ENCODE results near the gene HLA-DQA2. TPM values are rescaled to one million over a fixed set of nuclear protein-coding genes. Genes with fewer than 3 reads are reported as not detected.

Gene HLA-DQA2
- total RNA-seq, 1 donor from 2014 or later = not detected

GRCh38 chr6:32718879-32719278 is 22.3 kb upstream of the HLA-DQA2 start:
- no peaks in the 10 kb centered on the region for H3K9me3 ChIP-seq (ENCODE audit: insufficient read depth, low read depth, low read length)
- H3K79me2 ChIP-seq (ENCODE audit: insufficient read depth, low read length) = no peaks in the 10 kb centered on the region
- H4K20me1 ChIP-seq (ENCODE audit: insufficient read depth, low read length) = no peaks in the 10 kb centered on the region
- Mint-ChIP-seq H3K27me3 (ENCODE audit: low read depth, unreplicated experiment) (peaks cover 7% of the 10 kb centered on the region), H3K4me3 (ENCODE audit: unreplicated experiment) (no peak overlapping the region), H3K9me3 (ENCODE audit: unreplicated experiment) (no peaks in the 10 kb centered on the region), H3K36me3 (ENCODE audit: low read depth, unreplicated experiment) (no peaks in the 10 kb centered on the region), H3K4me1 (ENCODE audit: low read depth, unreplicated experiment) (no peaks in the 10 kb centered on the region), H3K27ac (ENCODE audit: unreplicated experiment) (no peak overlapping the region)
- no peak for TF ChIP-seq EZH2 (IDR thresholded peaks at IDR 0.05; ENCODE audit: insufficient read depth, low read length)
- TF ChIP-seq, protein P1, sequence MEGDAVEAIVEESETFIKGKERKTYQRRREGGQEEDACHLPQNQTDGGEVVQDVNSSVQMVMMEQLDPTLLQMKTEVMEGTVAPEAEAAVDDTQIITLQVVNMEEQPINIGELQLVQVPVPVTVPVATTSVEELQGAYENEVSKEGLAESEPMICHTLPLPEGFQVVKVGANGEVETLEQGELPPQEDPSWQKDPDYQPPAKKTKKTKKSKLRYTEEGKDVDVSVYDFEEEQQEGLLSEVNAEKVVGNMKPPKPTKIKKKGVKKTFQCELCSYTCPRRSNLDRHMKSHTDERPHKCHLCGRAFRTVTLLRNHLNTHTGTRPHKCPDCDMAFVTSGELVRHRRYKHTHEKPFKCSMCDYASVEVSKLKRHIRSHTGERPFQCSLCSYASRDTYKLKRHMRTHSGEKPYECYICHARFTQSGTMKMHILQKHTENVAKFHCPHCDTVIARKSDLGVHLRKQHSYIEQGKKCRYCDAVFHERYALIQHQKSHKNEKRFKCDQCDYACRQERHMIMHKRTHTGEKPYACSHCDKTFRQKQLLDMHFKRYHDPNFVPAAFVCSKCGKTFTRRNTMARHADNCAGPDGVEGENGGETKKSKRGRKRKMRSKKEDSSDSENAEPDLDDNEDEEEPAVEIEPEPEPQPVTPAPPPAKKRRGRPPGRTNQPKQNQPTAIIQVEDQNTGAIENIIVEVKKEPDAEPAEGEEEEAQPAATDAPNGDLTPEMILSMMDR (IDR thresholded peaks at IDR 0.05; ENCODE audit: insufficient read depth, low read depth, low read length) = no peak
- no peak overlapping the region for H3K9ac ChIP-seq (ENCODE audit: low read length)
- no peaks in the 10 kb centered on the region for H3K4me1 ChIP-seq (ENCODE audit: insufficient read depth, low read length)
- no peaks in the 10 kb centered on the region for H3K36me3 ChIP-seq (ENCODE audit: insufficient read depth, low read length)
- H3K4me2 ChIP-seq (ENCODE audit: low read length) = no peak overlapping the region
- FAIRE-seq (no peak), DNase-seq (ENCODE audit: low read depth) (no peak)
- H3K27ac ChIP-seq (ENCODE audit: low read depth, low read length) = no peak overlapping the region
- no peaks in the 10 kb centered on the region for H3K27me3 ChIP-seq (ENCODE audit: insufficient read depth, low read length)
- H2AFZ ChIP-seq (ENCODE audit: low read depth, low read length) = no peak overlapping the region
- H3K4me3 ChIP-seq (ENCODE audit: insufficient read depth, low read depth, low read length) = no peak overlapping the region

GRCh38 chr6:32738126-32738525 is 3.1 kb upstream of the HLA-DQA2 start:
- Histone ChIP-seq H4K20me1 (ENCODE audit: insufficient read depth, low read length) (no peaks in the 10 kb centered on the region), H3K27me3 (ENCODE audit: insufficient read depth, low read length) (no peaks in the 10 kb centered on the region), H3K9ac (ENCODE audit: low read length) (no peak overlapping the region), H3K4me3 (ENCODE audit: insufficient read depth, low read depth, low read length) (no peak overlapping the region), H3K9me3 (ENCODE audit: insufficient read depth, low read depth, low read length) (no peaks in the 10 kb centered on the region), H3K4me1 (ENCODE audit: insufficient read depth, low read length) (no peaks in the 10 kb centered on the region), H3K4me2 (ENCODE audit: low read length) (no peak overlapping the region), H2AFZ (ENCODE audit: low read depth, low read length) (no peak overlapping the region), H3K36me3 (ENCODE audit: insufficient read depth, low read length) (no peaks in the 10 kb centered on the region), H3K27ac (ENCODE audit: low read depth, low read length) (no peak overlapping the region), H3K79me2 (ENCODE audit: insufficient read depth, low read length) (no peaks in the 10 kb centered on the region)
- FAIRE-seq (no peak), DNase-seq (ENCODE audit: low read depth) (no peak)
- Mint-ChIP-seq H3K4me3 (ENCODE audit: unreplicated experiment) (no peak overlapping the region), H3K27ac (ENCODE audit: unreplicated experiment) (no peak overlapping the region), H3K27me3 (ENCODE audit: low read depth, unreplicated experiment) (no peaks in the 10 kb centered on the region), H3K36me3 (ENCODE audit: low read depth, unreplicated experiment) (no peaks in the 10 kb centered on the region), H3K9me3 (ENCODE audit: unreplicated experiment) (peaks cover 2% of the 10 kb centered on the region), H3K4me1 (ENCODE audit: low read depth, unreplicated experiment) (no peaks in the 10 kb centered on the region)
- TF ChIP-seq, protein P1 (IDR thresholded peaks at IDR 0.05; ENCODE audit: insufficient read depth, low read depth, low read length) = no peak
- TF ChIP-seq EZH2 (IDR thresholded peaks at IDR 0.05; ENCODE audit: insufficient read depth, low read length) = no peak

- no peak overlapping the region for H3K4me3 Mint-ChIP-seq (ENCODE audit: unreplicated experiment)
- Histone ChIP-seq H3K4me1 (ENCODE audit: insufficient read depth, low read length) (no peaks in the 10 kb centered on the region), H3K4me3 (ENCODE audit: insufficient read depth, low read depth, low read length) (no peak overlapping the region), H4K20me1 (ENCODE audit: insufficient read depth, low read length) (no peaks in the 10 kb centered on the region), H3K36me3 (ENCODE audit: insufficient read depth, low read length) (no peaks in the 10 kb centered on the region), H3K79me2 (ENCODE audit: insufficient read depth, low read length) (no peaks in the 10 kb centered on the region), H3K27ac (ENCODE audit: low read depth, low read length) (no peak overlapping the region), H3K9me3 (ENCODE audit: insufficient read depth, low read depth, low read length) (no peaks in the 10 kb centered on the region), H2AFZ (ENCODE audit: low read depth, low read length) (no peak overlapping the region), H3K27me3 (ENCODE audit: insufficient read depth, low read length) (peaks cover 7% of the 10 kb centered on the region), H3K9ac (ENCODE audit: low read length) (no peak overlapping the region), H3K4me2 (ENCODE audit: low read length) (no peak overlapping the region)
- no peaks in the 10 kb centered on the region for H3K4me1 Mint-ChIP-seq (ENCODE audit: low read depth, unreplicated experiment)
- H3K9me3 Mint-ChIP-seq (ENCODE audit: unreplicated experiment) = no peaks in the 10 kb centered on the region
- FAIRE-seq = no peak
- no peak for TF ChIP-seq EZH2 (IDR thresholded peaks at IDR 0.05; ENCODE audit: insufficient read depth, low read length)
- TF ChIP-seq, protein P1 (IDR thresholded peaks at IDR 0.05; ENCODE audit: insufficient read depth, low read depth, low read length) = no peak
- H3K27me3 Mint-ChIP-seq (ENCODE audit: low read depth, unreplicated experiment) = peaks cover 17% of the 10 kb centered on the region
- no peaks in the 10 kb centered on the region for H3K36me3 Mint-ChIP-seq (ENCODE audit: low read depth, unreplicated experiment)
- H3K27ac Mint-ChIP-seq (ENCODE audit: unreplicated experiment) = no peak overlapping the region
- no peak for DNase-seq (ENCODE audit: low read depth)
These were observed 1.2 kb downstream of the HLA-DQA2 start for GRCh38 chr6:32742374-32742773.
